Heart left ventricle (tissue), 13 donors: ENCODE results near the gene ZNF792.

ENCODE experiments used
- POLR2A ChIP-seq, 2 donors: fragments of 450-650 bp; IDR thresholded peaks; one replicate each; pipeline ENCODE4 v1.6.1; 2017; ENCODE audit warnings: antibody characterized with exemption in 2 of 2, mild to moderate bottlenecking in 2 of 2, moderate library complexity in 2 of 2
- TF ChIP-seq, protein P1 (sequence below), 12 donors: fragments of 200-600 bp; sonication (generic) in 4 of 12; IDR thresholded peaks; one replicate each; pipeline versions ENCODE4 v1.5.0 to v1.8.0; 2018 to 2022; ENCODE audit warnings: antibody characterized with exemption in 12 of 12, mild to moderate bottlenecking in 5 of 12
- donor health status: ischemic (EF 13 %, LVEDD 7.1; RV severe dilation, severe dysfunction).
- donor health status: DM: no; HTN: yes; CAD: no.
- donor health status: DM: no; HTN: no; CAD: no.
- donor health status: ischemic (EF 25% LVEDD 6.9; RV normal size, moderate dysfunction).
- donor health status: ischemic (EF 25% LVEDD 5.7; RV mildly dilated, moderate dysfunction).
- donor health status: ischemic (EF 35%, LVEDD 5.7; RV mildly dilated, moderate dysfunction).
- donor health status: nonischemic (EF 11% LVEDD 7.7; RV severe dilation, severe dysfunction).
- donor health status: DM: yes; HTN: yes; CAD: no.
- donor health status: PGD.
- donor health status: ischemic (EF 29% LVEDD 5.4; RV normal size, mild dysfunction).
- donor health status: nonischemic (EF 23%, LVEDD 6.1; RV moderate dilation, normal function).

DNA sequence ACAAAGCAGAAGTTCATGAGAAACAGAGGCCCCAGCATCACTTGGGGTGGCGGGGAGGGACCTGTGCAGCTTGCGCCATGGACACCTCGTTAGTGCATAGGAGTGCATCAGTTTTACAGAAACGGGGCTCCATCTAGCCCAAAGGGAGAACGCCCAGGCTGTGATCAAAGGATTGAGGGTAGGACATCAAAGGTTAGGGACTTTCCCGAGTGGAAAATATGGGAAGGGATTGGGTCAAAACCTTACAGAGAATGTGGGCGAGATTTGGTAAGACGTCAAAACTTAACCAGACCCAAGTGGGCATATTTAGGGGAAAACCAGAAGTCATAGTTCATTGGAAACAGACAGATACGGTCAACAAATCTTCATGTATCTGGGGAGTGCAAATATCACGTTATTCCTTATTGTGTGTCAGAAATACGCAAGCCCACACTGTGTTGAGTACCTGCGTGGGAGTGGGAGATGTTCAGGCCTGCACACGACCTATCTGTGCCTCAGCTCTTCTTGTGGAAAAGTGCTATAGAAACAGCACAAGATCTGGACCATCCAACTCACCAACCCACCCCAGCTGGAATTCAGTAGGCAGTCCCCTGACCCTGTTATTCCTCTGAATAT is 26.7 kb upstream of the ZNF792 start:
- TF ChIP-seq, protein P1, sequence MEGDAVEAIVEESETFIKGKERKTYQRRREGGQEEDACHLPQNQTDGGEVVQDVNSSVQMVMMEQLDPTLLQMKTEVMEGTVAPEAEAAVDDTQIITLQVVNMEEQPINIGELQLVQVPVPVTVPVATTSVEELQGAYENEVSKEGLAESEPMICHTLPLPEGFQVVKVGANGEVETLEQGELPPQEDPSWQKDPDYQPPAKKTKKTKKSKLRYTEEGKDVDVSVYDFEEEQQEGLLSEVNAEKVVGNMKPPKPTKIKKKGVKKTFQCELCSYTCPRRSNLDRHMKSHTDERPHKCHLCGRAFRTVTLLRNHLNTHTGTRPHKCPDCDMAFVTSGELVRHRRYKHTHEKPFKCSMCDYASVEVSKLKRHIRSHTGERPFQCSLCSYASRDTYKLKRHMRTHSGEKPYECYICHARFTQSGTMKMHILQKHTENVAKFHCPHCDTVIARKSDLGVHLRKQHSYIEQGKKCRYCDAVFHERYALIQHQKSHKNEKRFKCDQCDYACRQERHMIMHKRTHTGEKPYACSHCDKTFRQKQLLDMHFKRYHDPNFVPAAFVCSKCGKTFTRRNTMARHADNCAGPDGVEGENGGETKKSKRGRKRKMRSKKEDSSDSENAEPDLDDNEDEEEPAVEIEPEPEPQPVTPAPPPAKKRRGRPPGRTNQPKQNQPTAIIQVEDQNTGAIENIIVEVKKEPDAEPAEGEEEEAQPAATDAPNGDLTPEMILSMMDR (IDR thresholded peaks at IDR 0.05), result no peak
- no peak for TF ChIP-seq POLR2A (IDR thresholded peaks at IDR 0.05)
